Measurements from ENCODE around the gene SHCBP1L. TPM values are rescaled to one million over a fixed set of nuclear protein-coding genes. Genes with fewer than 3 reads are reported as not detected.

Gene SHCBP1L
- total RNA-seq, 6 experiments from 2014 or later, result not detected

DNA sequence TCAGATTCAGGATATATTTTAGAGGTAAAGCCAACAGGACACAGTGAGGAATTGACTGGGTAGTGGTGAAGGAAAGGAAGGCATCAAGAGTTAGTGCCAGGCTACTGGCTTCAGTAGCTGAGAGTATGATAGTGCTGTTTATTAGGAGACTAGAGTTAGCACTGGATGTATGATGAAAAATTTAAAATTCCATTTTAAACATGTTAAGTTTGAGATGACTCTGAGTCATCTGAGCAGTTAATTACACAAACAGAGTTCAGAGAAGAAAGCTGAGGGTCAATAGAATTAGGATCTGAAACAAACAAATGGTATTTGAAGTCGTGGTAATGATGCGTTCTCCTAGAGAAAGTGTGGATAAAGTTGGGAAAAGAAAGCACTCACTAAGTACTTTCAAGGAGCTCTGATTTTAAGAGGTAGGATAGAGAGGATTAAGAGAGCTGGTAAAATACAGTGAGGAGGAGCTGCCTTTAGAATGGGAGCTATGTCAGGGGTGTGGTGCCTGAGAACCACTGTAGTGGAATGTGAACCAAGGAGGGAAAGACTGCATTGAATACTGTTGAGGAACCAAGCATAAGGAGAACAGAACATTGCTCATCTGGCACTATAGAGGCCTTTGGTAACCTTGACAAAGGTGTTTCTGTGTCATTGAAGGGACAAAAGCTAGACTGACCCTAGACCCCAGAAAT lies 21.7 kb upstream of the SHCBP1L start:
- DNase-seq (no peak), ATAC-seq (no peak)
- intact Hi-C loops (cut with DNase I), result no loop called here

DNA sequence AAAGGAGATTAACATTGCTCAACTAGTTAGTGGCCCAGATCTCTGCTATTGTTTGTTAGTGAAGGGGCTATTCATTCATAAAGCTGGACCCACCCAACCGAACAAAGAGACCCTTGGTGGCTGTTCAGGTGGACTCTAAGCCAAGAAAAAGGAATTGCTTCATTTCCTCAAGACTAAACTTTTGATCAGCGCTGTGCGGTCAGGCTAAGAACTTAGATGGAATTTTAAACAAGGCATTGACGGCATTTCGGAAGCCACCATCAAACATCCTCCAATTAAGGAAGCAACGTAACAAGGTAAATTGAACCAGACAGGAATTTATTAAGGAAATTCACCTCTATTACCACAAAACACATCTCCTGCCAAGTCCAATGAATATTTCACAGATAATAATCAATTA lies 19.9 kb upstream of the SHCBP1L start:
- Histone ChIP-seq H3K4me1 (no peaks in the 10 kb centered on the region), H3K27ac (no peak overlapping the region), H3K4me3 (no peak overlapping the region), H3K9me3 (no peaks in the 10 kb centered on the region), H3K27me3 (no peaks in the 10 kb centered on the region), H3K36me3 (no peaks in the 10 kb centered on the region)
- ATAC-seq (no peak), DNase-seq (no peak)
- intact Hi-C loops (cut with DNase I), result no loop called here
- TF ChIP-seq, protein P1, sequence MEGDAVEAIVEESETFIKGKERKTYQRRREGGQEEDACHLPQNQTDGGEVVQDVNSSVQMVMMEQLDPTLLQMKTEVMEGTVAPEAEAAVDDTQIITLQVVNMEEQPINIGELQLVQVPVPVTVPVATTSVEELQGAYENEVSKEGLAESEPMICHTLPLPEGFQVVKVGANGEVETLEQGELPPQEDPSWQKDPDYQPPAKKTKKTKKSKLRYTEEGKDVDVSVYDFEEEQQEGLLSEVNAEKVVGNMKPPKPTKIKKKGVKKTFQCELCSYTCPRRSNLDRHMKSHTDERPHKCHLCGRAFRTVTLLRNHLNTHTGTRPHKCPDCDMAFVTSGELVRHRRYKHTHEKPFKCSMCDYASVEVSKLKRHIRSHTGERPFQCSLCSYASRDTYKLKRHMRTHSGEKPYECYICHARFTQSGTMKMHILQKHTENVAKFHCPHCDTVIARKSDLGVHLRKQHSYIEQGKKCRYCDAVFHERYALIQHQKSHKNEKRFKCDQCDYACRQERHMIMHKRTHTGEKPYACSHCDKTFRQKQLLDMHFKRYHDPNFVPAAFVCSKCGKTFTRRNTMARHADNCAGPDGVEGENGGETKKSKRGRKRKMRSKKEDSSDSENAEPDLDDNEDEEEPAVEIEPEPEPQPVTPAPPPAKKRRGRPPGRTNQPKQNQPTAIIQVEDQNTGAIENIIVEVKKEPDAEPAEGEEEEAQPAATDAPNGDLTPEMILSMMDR (IDR thresholded peaks at IDR 0.05), result no peak
- TF ChIP-seq POLR2A (IDR thresholded peaks at IDR 0.05), result no peak
- 86% methylated on average over 6 of the region's 6 CpGs for WGBS (ENCODE audit: insufficient coverage, low coverage, low lambda C conversion rate, missing lambda C conversion rate)

More for the DNA sequence above, 21.7 kb upstream of the SHCBP1L start:
- H3K4me3 ChIP-seq, result no peak overlapping the region
- WGBS (ENCODE audit: insufficient coverage, low coverage, low lambda C conversion rate, missing lambda C conversion rate), result 55% methylated on average over 2 of the region's 2 CpGs
- H3K9me3 ChIP-seq, result no peaks in the 10 kb centered on the region
- H3K4me1 ChIP-seq, result no peaks in the 10 kb centered on the region
- TF ChIP-seq POLR2A (IDR thresholded peaks at IDR 0.05), result no peak
- TF ChIP-seq, protein P1 (IDR thresholded peaks at IDR 0.05), result no peak
- no peak overlapping the region for H3K27ac ChIP-seq
- no peaks in the 10 kb centered on the region for H3K27me3 ChIP-seq
- no peaks in the 10 kb centered on the region for H3K36me3 ChIP-seq

DNA sequence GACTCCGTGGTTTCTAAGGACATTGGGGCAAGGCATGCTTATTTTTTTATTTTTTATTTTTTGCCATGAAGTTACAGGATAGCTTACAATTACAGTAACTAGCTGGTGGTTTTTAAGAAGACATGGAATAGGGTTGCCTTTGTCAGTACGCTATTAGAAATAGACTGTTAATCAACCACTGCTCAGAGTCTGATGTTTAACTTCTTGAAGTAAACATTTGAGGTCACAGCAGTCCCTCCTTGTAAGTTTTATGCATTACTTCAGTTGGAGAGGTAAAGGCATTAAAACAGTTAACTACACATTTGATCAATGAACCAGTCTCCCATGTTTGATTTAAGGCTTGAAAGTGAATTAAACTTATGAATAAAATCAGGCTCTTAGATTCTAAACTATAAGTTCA lies 19.3 kb upstream of the SHCBP1L start:
- Histone ChIP-seq H3K9me3 (no peaks in the 10 kb centered on the region), H3K4me3 (no peak overlapping the region), H3K36me3 (no peaks in the 10 kb centered on the region), H3K4me1 (no peaks in the 10 kb centered on the region), H3K27ac (no peak overlapping the region), H3K27me3 (no peaks in the 10 kb centered on the region)
- TF ChIP-seq POLR2A (IDR thresholded peaks at IDR 0.05), result no peak
- TF ChIP-seq, protein P1 (IDR thresholded peaks at IDR 0.05), result no peak
- WGBS (ENCODE audit: insufficient coverage, low coverage, low lambda C conversion rate, missing lambda C conversion rate), result 67% methylated on average over 2 of the region's 2 CpGs
- intact Hi-C loops (cut with DNase I), result no loop called here
- no peak for DNase-seq
- no peak for ATAC-seq

DNA sequence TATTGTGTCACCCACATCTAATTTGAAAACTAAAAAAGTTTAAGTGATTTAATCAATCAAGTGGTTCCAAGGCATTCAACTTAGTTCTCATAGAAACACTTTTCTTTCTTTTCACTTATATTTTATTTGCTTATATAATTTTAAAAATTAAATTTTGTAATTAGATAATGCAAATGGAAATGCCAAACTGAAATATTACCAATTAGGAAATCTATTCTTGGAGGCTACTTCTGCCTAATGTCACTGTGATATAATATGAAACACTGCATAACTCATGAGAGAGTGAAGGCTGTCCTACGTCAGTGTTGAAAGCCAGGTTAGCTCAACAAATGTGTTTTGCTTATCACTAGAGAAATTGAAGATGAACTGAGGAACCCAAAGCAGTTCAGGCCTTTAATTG lies 18.3 kb upstream of the SHCBP1L start:
- no peaks in the 10 kb centered on the region for H3K9me3 ChIP-seq
- no peaks in the 10 kb centered on the region for H3K36me3 ChIP-seq
- H3K27ac ChIP-seq, result no peak overlapping the region
- ATAC-seq (no peak), DNase-seq (no peak)
- WGBS (ENCODE audit: insufficient coverage, low coverage, low lambda C conversion rate, missing lambda C conversion rate), result 77% methylated on average over 1 of the region's 1 CpG
- no peaks in the 10 kb centered on the region for H3K4me1 ChIP-seq
- TF ChIP-seq, protein P1 (IDR thresholded peaks at IDR 0.05), result no peak
- TF ChIP-seq POLR2A (IDR thresholded peaks at IDR 0.05), result no peak
- H3K4me3 ChIP-seq, result no peak overlapping the region
- intact Hi-C loops (cut with DNase I), result no loop called here
- H3K27me3 ChIP-seq, result no peaks in the 10 kb centered on the region

Data from right lobe of liver (tissue), 6 donors.